GOT3 (cell line): ENCODE data around the gene DCP2.

Source experiments
- DNase-seq: peaks from one replicate; lab custom pipeline; 2025; ENCODE audit warnings: mixed read lengths; lab: John Stamatoyannopoulos, UW

DCP2 gene

GRCh38 chr5:113020461-113021273 lies 44.1 kb downstream of the DCP2 start:
- no peak for DNase-seq

GRCh38 chr5:113022661-113023060 lies 46.1 kb downstream of the DCP2 start:
- no peak for DNase-seq

GRCh38 chr5:113024076-113024697 lies 47.6 kb downstream of the DCP2 start:
- DNase-seq, result no peak

- DNase-seq, result no peak
These were observed 49.0 kb downstream of the DCP2 start for GRCh38 chr5:113025596-113025995.

GRCh38 chr5:113026211-113026610 lies 49.6 kb downstream of the DCP2 start:
- DNase-seq, result no peak

GRCh38 chr5:113027015-113027414 lies 50.4 kb downstream of the DCP2 start:
- DNase-seq, result no peak

- no peak for DNase-seq
These were observed 50.8 kb downstream of the DCP2 start for GRCh38 chr5:113027431-113027830.

GRCh38 chr5:113029614-113030013 lies 53.0 kb downstream of the DCP2 start:
- DNase-seq, result no peak

GRCh38 chr5:113031104-113031503 lies 54.5 kb downstream of the DCP2 start:
- DNase-seq, result no peak

- no peak for DNase-seq
These were observed 55.0 kb downstream of the DCP2 start for GRCh38 chr5:113031557-113031956.

- DNase-seq, result peak; percentile 18
These were observed 57.7 kb downstream of the DCP2 start for GRCh38 chr5:113034182-113034773.

- DNase-seq, result no peak
These were observed 58.5 kb downstream of the DCP2 start for GRCh38 chr5:113035096-113035495.

- no peak for DNase-seq
These were observed 59.7 kb downstream of the DCP2 start for GRCh38 chr5:113036321-113036720.

GRCh38 chr5:113036826-113037225 lies 60.2 kb downstream of the DCP2 start:
- DNase-seq, result no peak

GRCh38 chr5:113038136-113038535 lies 61.5 kb downstream of the DCP2 start:
- DNase-seq, result no peak

- no peak for DNase-seq
These were observed 62.1 kb downstream of the DCP2 start for GRCh38 chr5:113038714-113039113.

GRCh38 chr5:113039229-113039933 lies 62.8 kb downstream of the DCP2 start:
- no peak for DNase-seq

GRCh38 chr5:113039934-113040285 lies 63.3 kb downstream of the DCP2 start:
- DNase-seq, result no peak

GRCh38 chr5:113040672-113041260 lies 64.2 kb downstream of the DCP2 start:
- DNase-seq, result no peak

GRCh38 chr5:113042491-113043243 lies 66.1 kb downstream of the DCP2 start:
- no peak for DNase-seq

- DNase-seq, result no peak
These were observed 66.9 kb downstream of the DCP2 start for GRCh38 chr5:113043491-113043931.
